Measurements from ENCODE around the gene NKX6-1.

Gene NKX6-1

GRCh38 chr4:84481077-84481859 lies 17.8 kb downstream of the NKX6-1 start:
- no peak overlapping the region for H3K27ac ChIP-seq
- DNase-seq (ENCODE audit: low read depth, low spot score), result no peak

GRCh38 chr4:84480082-84480481 lies 19.0 kb downstream of the NKX6-1 start:
- no peak for DNase-seq (ENCODE audit: low read depth, low spot score)

GRCh38 chr4:84479663-84480062 lies 19.4 kb downstream of the NKX6-1 start:
- DNase-seq (ENCODE audit: low read depth, low spot score), result no peak
- H3K27ac ChIP-seq, result no peak overlapping the region

More at GRCh38 chr4:84480082-84480481, 19.0 kb downstream of the NKX6-1 start:
- H3K27ac ChIP-seq, result no peak overlapping the region

GRCh38 chr4:84477738-84478137 lies 21.4 kb downstream of the NKX6-1 start:
- DNase-seq (ENCODE audit: low read depth, low spot score), result no peak
- H3K27ac ChIP-seq, result no peak overlapping the region

- DNase-seq (ENCODE audit: low read depth, low spot score), result no peak
- no peak overlapping the region for H3K27ac ChIP-seq
These were observed 25.0 kb downstream of the NKX6-1 start for GRCh38 chr4:84474107-84474506.

- no peak overlapping the region for H3K27ac ChIP-seq
- DNase-seq (ENCODE audit: low read depth, low spot score), result no peak
These were observed 26.9 kb downstream of the NKX6-1 start for GRCh38 chr4:84472154-84472553.

GRCh38 chr4:84470204-84470785 lies 28.8 kb downstream of the NKX6-1 start:
- no peak for DNase-seq (ENCODE audit: low read depth, low spot score)
- no peak overlapping the region for H3K27ac ChIP-seq

- DNase-seq (ENCODE audit: low read depth, low spot score), result no peak
- no peak overlapping the region for H3K27ac ChIP-seq
These were observed 31.5 kb downstream of the NKX6-1 start for GRCh38 chr4:84467601-84468000.

GRCh38 chr4:84459783-84460182 lies 39.3 kb downstream of the NKX6-1 start:
- no peak overlapping the region for H3K27ac ChIP-seq
- DNase-seq (ENCODE audit: low read depth, low spot score), result no peak

- no peak overlapping the region for H3K27ac ChIP-seq
- no peak for DNase-seq (ENCODE audit: low read depth, low spot score)
These were observed 42.9 kb downstream of the NKX6-1 start for GRCh38 chr4:84456157-84456556.

GRCh38 chr4:84455697-84456096 lies 43.4 kb downstream of the NKX6-1 start:
- no peak for DNase-seq (ENCODE audit: low read depth, low spot score)
- no peak overlapping the region for H3K27ac ChIP-seq

- H3K27ac ChIP-seq, result no peak overlapping the region
- no peak for DNase-seq (ENCODE audit: low read depth, low spot score)
These were observed 47.5 kb downstream of the NKX6-1 start for GRCh38 chr4:84451546-84451945.

GRCh38 chr4:84443523-84443922 lies 55.6 kb downstream of the NKX6-1 start:
- DNase-seq (ENCODE audit: low read depth, low spot score), result no peak

GRCh38 chr4:84442778-84443177 lies 56.3 kb downstream of the NKX6-1 start:
- no peak for DNase-seq (ENCODE audit: low read depth, low spot score)
- H3K27ac ChIP-seq, result no peak overlapping the region

More at GRCh38 chr4:84443523-84443922, 55.6 kb downstream of the NKX6-1 start:
- no peak overlapping the region for H3K27ac ChIP-seq
